ENCODE results near the gene UNC5CL.

DNA sequence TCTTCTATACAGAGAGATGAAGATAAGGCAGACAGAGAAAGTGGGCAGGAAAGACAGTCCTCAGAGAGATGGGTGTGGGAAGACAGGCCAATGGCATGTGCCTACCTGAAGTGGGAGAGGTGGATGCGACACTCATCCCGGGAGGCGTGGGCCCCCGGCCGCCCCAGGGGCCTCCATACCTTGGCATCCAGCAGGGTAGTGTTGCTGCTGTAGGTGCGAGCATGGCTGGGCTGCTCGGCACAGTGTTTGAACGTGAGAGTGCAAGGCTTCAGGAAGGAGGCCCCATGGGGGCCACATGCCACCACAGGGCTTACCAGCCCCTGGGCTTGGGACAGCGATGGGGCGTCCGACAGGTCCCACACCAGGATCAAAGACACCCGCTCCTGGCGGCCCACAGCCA lies 5.2 kb downstream of the UNC5CL start:
- TF ChIP-seq, protein P1, sequence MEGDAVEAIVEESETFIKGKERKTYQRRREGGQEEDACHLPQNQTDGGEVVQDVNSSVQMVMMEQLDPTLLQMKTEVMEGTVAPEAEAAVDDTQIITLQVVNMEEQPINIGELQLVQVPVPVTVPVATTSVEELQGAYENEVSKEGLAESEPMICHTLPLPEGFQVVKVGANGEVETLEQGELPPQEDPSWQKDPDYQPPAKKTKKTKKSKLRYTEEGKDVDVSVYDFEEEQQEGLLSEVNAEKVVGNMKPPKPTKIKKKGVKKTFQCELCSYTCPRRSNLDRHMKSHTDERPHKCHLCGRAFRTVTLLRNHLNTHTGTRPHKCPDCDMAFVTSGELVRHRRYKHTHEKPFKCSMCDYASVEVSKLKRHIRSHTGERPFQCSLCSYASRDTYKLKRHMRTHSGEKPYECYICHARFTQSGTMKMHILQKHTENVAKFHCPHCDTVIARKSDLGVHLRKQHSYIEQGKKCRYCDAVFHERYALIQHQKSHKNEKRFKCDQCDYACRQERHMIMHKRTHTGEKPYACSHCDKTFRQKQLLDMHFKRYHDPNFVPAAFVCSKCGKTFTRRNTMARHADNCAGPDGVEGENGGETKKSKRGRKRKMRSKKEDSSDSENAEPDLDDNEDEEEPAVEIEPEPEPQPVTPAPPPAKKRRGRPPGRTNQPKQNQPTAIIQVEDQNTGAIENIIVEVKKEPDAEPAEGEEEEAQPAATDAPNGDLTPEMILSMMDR (conservative IDR thresholded peaks at IDR 0.05; ENCODE audit: low read length), result no peak
- TF ChIP-seq EZH2phosphoT487 (IDR thresholded peaks at IDR 0.05; ENCODE audit: borderline replicate concordance, low read depth, low read length), result no peak

Measured in OCI-LY7 (cell line).